Measurements from ENCODE around the gene RNF144B.
"Not testable (repeated sequence)": the region's sequence is repeated elsewhere in the genome, so short reads cannot be mapped to it uniquely, and the experiment has no call there.

Gene RNF144B

DNA sequence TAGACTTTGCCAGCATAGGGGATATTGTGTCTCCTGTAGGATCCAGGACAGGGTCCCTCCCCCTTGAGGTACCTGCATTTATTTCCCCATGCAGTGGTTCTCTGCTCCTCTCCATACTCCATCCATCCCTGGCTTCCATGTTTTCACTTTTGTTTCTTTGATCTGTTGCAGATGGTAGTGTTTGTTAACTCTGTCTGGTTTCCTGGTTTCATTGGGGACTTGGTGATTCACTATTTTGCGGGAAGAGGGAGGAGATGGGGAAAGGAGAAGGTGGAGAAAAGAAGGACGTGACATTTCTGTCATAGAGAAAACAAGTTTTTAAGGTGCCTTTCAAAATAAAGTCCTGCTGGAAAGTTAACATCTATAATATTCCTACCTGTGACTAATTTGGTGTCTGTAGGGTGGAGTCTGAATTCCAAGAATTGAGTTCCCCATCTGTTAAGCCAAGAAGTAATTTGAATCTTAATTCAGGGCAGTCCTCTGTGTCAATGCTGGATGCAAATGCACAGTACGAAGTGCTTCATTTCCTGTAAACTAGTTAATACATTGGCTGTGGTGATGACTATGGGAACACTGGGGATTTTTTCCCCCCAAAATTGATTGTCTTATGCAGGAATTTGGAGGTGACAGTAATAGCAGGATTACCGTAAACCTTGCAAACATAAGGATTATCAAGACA is 6.9 kb upstream of the RNF144B start:
- no peak for DNase-seq

- DNase-seq = no peak
Measured at GRCh38 chr6:18380851-18381250, 6.3 kb upstream of the RNF144B start.

DNA sequence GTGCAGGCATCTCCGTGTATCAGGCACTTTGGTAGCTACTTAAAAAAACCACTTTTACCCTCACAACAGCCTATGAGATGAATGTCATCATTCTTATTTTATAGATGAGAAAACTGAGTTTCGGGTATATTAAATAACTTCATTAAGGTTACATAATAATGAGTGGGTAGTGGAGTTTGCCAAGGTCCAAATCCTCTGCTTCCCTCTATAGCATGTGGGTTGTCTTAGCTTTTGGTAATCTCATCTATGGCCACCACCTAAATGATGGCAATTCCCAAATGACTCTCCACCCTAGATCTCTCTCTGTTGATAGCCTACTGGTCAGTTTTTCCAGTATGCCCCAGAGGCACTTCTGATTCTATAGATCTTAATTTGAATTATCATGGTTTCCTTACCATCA is 3.7 kb upstream of the RNF144B start:
- no peak for DNase-seq

DNA sequence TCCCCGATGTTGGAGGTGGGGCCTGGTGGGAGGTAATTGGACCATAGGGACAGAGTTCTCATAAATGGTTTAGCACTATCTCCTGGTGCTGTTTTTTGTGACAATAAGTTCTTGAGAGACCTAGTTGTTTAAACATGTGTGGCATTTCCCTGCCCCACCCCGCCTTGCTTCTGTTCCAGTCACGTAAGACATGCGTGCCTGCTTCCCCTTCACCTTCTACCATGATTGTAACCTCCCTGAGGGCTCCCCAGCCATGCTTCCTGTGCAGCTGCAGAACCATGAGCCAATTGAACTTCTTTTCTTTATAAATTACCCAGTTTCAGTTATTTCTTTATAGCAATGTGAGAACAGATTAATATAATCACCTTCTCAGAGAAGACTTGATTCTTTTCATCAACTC is 2.5 kb upstream of the RNF144B start:
- no peak for DNase-seq

DNA sequence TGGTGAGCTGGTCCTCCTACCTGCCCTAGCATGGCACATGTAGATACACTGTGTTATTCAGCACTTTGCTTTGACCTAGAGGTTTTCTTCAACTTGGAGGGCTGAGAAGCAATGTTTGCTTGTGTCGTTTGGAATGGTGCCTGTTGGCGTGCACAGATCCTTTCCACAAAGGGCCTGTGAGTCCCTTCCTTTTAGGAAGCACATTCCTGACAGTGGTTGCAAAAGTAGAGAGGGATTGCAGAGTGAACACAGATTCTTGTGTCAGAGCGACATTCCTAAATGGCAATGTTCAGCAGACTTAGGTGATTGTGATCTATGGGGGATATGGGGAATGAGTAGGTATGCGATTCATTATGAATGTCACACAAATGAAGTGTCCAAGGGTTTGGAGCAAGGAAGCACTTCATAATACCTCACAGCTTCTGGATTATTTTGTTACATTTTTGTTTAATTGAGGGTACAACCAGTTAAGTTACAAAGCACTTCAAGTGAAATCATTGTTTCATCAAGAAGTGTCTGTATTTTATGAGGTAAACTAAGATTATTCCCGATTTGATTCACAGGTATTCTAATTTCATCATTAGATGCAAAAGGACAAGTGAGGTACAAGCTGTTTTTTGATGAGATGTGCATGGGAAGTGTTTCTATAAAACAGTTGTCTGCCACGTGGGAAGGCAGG is 713 bp upstream of the RNF144B start:
- no peak for DNase-seq

DNA sequence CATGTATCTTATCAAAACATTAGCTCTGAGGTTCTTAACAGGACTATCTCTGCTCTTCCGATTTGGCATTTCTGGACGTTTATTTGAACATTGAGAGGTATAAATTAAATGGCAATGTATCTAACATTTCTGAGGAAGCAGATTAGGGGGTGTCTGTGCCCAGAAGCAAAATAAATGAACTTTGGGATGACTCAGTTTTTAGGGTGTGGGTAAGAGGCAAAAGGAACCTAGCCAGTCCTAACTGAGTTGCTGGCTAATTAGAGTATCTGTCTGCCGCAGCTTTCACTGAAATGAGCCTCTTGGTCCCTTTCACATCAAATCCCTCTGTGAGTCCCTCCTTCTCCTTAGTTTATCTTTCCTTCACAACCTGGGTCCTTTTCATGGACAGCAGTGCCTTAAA is 1.1 kb downstream of the RNF144B start:
- peak; percentile 75 for DNase-seq

GRCh38 chr6:18388942-18389341 is 1.8 kb downstream of the RNF144B start:
- DNase-seq = no peak

DNA sequence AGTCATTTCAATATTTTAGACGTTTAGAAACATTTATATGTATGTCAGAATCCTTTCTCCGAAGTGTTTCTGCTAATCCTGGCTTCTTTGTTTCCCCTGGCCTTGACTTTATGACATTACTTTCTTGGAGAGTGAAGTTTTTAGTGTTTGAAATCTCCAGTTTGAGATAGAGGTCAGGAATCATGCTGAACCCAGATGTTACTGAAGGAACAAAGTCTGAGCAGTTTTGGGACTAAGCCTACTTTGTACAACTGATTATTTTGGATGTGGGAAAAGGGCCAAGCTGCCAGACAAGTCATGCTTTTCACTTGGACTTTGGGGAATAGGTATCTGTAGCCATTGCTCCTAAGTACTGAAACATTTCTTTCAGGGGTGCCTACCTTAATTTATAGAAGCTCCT is 2.3 kb downstream of the RNF144B start:
- no peak for DNase-seq

- no peak for DNase-seq
Measured at GRCh38 chr6:18390476-18390875, 3.3 kb downstream of the RNF144B start.

DNA sequence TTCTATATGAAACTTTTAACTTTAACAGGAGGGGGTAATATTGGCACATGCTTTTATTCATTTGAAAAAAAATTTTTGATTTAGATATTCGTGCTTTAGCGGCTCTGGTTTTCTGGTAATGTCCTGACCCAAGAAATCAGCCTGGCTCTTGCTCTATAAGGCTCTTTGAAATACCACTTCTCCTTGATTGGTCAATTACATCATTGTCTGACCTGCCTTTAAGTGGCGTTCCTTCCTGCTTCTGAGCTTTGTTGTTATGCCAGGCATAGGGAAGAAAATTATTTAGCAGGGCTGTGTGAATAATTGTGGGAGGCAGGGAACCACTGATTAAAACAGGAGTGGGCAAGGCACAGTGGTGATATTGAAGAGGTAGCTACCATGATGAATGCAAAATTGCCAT is 3.9 kb downstream of the RNF144B start:
- DNase-seq = no peak

GRCh38 chr6:18392346-18392877 is 5.3 kb downstream of the RNF144B start:
- DNase-seq = peak; percentile 29

- DNase-seq = no peak
Measured at GRCh38 chr6:18393698-18394097, 6.5 kb downstream of the RNF144B start.

DNA sequence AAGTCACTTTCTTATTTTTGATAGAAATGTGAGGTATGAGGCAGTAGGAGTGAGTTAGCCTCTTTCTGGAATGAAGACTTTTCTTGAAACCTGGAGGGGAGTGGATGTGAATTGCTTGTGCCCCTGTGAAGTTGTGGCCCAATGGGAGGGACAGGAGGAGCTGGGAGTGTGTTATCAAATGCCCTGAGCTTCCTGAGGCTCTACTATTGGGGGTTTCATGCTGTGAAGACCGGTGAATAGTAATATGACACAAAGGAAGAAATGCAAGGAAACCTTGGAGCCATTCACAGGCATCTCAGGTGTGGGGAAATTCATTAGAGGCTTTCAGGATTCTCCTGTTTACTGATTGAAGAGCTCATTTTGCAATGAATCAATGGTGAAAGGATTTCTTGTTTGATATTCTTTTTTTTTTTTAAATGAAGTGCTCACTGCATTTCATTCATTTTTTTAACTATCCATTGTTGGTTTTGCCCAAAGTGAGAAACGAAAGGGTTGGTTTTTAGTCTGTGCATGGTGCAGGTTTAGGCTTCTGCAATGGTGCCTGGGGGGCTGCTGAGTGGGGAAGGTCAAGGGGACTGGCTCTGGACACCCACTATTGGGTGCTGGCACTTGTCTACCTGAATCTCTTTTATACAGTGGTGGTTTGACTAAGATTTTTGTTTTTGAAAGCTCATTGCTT is 8.2 kb downstream of the RNF144B start:
- no peak for DNase-seq

GRCh38 chr6:18395856-18396197 is 8.7 kb downstream of the RNF144B start:
- no peak for DNase-seq

DNA sequence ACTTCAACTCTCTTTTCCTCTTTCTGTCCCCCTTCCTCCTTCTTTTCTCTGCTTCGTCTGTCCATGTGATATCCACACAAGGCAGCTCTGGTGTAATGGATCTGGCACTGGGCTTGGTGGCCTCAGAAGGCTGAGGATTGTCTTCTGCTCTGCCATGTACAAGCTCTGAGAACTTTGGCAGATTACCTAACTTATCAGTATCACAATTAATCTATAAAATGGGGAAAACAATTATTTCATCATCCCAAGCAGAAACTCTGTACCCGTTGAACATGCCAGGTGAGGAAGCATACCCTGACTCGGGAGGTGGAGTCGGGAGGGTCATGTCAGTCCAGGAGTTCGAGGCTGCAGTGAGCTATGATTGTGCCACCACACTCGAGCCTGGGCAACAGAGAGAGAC is 10.6 kb downstream of the RNF144B start:
- DNase-seq = no peak

DNA sequence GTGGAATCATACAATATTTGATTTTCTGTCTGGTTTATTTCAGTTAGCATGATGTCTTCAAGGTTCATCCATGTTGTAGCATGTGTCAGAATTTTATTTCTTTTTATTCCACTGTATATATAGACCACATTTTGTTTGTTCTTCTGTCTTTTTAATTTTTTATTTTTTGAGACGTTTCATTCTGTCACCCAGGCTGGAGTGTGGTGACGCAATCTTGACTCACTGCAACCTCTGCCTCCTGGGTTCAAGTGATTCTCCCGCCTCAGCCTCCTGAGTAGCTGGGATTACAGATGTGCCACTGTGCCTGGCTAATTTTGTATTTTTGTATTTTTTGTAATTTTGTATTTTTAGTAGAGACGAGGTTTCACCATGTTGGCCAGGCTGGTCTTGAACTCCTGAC is 11.1 kb downstream of the RNF144B start:
- DNase-seq = not testable (repeated sequence)

- DNase-seq = peak; percentile 27
Measured at GRCh38 chr6:18400831-18401446, 13.8 kb downstream of the RNF144B start.

DNA sequence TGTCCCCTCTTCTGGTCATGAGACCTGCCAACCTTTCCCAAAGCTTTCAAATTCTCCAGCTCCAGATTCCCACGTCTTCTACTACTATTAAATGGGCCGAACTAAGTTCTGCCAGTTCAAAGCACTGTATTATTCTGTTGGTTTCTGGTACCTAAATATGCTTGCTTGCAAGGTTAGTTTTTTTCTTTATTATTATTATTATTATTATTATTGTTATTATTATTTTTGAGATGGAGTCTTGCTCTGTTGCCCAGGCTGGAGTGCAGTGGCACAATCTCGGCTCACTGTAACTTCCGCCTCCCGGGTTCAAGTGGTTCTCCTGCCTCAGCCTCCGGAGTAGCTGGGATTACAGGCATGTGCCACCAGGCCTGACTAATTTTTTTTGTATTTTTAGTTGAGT is 17.8 kb downstream of the RNF144B start:
- DNase-seq = not testable (repeated sequence)

DNA sequence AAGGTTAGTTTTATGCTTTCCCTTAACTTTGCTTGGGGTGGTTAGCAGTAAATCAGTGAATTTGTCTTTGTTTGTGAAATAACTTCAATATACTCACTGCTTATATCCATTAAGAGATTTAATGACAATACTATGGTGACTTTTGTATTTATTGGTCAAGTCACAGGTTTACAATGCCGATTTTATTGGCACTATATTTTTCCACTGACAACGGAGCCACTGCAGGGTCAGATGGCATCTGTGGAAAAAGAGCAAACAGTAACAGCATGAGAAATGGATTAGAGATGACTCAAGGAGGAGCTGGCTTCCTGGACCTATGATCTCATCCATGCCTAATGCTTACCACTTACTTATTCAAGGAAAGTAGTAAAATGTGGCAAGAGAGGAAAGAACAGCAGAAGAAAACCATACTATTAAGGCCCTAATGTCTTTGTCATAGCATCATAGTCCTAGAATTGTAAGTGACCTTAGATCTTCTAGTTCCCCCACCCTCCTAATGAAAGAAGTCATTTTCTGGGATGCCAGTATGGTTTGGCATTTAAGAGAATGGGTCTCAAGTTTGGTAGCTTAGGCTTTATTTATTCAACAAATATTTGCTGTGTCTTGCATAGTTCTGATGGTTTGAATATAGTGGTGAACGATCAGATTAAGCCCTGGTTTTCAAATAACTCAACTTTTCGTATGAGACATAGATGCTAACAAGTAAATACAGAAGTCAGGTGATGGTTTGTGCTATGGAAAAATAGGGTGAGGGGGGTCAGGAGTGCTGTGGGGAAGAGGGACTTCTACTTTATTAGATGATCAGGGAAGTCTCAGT is 18.5 kb downstream of the RNF144B start:
- no peak for DNase-seq

DNA sequence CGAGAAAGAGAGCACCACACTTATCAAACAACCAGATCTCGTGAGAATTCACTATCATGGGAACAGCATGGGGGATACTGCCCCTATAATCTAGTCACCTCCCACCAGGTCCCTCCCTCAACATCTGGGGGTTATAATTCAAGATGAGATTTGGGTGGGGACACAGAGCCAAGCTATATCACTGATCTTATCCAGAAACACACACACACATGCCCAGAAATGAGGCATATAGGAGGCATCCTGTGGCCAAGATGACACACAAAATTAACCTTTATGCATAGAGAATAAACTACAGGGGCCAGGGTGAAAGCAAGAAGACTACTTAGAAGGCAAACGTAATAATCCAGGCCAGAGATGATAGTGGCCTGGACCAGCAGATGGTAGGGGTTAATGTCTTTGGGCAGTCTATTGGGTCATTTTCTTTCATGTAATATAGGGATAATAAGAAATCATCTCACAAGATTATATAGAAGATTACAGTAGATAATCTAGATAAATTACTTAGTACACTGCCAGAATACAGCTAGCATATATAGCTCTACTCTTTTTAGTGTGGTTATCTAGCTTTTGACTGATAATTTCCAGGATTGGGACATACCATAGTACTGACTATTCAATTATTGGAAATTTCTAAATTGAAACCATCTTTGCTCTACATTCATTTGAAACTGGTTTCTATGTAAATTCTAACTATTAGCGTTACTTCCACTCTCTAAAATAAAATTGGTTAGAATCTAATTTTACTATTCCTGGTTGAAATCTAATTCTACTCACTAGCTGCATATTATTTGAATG is 20.0 kb downstream of the RNF144B start:
- peak; percentile 41 for DNase-seq

DNA sequence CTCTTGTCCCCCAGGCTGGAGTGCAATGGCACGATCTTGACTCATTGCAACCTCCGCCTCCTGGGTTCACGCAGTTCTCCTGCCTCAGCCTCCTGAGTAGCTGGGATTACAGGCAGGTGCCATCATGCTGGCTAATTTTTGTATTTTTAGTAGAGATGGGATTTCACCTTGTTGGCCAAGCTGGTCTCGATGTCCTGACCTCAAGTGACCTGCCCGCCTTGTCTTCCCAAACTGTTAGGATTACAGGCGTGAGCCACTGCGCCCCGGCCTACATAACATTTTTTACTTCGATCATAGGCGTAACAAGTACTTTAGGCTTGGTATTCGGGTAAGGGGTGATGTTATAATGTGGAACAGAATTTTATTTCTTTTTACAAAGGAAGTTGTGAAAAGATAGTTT is 22.5 kb downstream of the RNF144B start:
- not testable (repeated sequence) for DNase-seq

- no peak for DNase-seq
Measured at GRCh38 chr6:18410412-18410811, 23.3 kb downstream of the RNF144B start.

All from OCI-M1 (cell line).